ENCODE measurements around the gene TTLL8.

DNA sequence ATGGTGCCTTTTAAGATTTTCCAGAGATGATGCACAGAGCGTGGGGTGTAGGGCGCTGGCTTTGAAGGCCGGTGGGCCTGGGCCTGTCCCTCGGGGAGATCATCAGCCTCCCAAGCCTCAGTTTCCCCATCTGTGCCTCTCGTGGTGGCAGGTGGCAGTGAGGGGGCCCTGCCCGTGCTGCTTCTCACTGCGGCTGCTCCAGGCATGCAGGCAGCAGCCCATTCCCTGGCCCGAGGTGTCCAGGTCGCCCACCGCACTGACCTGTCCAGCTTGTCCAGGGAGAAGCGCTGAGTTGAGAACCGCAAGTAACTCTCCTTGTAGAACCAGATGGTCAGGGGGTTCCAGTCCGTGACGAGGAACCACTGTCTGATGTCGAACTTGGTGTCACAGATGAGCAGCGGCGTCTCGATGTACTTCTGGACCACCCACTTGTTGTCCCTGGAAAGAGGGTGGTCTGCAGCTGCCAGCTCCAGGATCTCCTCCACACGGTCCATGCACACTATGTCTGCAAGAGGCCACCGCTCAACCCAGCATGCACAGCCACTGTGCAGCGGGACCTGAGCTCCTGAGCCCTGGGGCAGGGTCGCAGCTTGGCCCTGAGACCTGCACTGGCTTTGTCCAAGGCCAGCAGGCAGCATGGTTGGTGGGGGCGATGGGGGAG is 25.0 kb downstream of the TTLL8 start:
- no peak for TF ChIP-seq POLR2AphosphoS5 (IDR thresholded peaks at IDR 0.05; ENCODE audit: borderline replicate concordance, low read depth, low read length)
- TF ChIP-seq EZH2 (IDR thresholded peaks at IDR 0.05) = no peak
